SJSA1 (cell line): ENCODE measurements around the gene CBFA2T3. TPM values are rescaled to one million over a fixed set of nuclear protein-coding genes. Genes with fewer than 3 reads are reported as not detected.
"Not testable (repeated sequence)": the region's sequence is repeated elsewhere in the genome, so short reads cannot be mapped to it uniquely, and the experiment has no call there.

Experiments used
- DNase-seq, 2 experiments: peaks; one replicate each; pipeline ENCODE4 v3.0.0-alpha.2; 2015 to 2020; ENCODE audit warnings: low spot score in 2 of 2, low read depth in 1 of 2
- H3K27ac ChIP-seq: fragments of 250-450 bp; sonication (Bioruptor Pico); 2 replicates; pipeline ENCODE4 v1.5.1; 2020; ENCODE audit warnings: mild to moderate bottlenecking, moderate library complexity
- H3K27me3 ChIP-seq: fragments of 250-450 bp; sonication (Bioruptor Pico); replicated peaks from 2 replicates; pipeline ENCODE4 v1.5.1; 2020; ENCODE audit warnings: mild to moderate bottlenecking, moderate library complexity
- H3K36me3 ChIP-seq: fragments of 250-450 bp; sonication (Bioruptor Pico); 2 replicates; pipeline ENCODE4 v1.5.1; 2020; ENCODE audit warnings: mild to moderate bottlenecking
- H3K4me1 ChIP-seq: fragments of 250-450 bp; sonication (Bioruptor Pico); replicated peaks from 2 replicates; pipeline ENCODE4 v1.6.1; 2021; ENCODE audit warnings: mild to moderate bottlenecking
- H3K4me3 ChIP-seq: fragments of 250-450 bp; sonication (Bioruptor Pico); 2 replicates; pipeline ENCODE4 v1.5.1; 2020; ENCODE audit warnings: mild to moderate bottlenecking
- H3K9me3 ChIP-seq: fragments of 250-450 bp; sonication (Bioruptor Pico); replicated peaks from 2 replicates; pipeline ENCODE4 v1.5.1; 2020; ENCODE audit warnings: mild to moderate bottlenecking
- total RNA-seq: library from RNA; depleted of rRNA; stranded (reverse); fragments of >200 nt; shearing (Covaris generic); gene quantifications from 2 replicates; pipeline ENCODE4 v1.2.3, GENCODE V29; 2014

The CBFA2T3 gene
- total RNA-seq, 1 experiment from 2014 or later, result not detected

DNA sequence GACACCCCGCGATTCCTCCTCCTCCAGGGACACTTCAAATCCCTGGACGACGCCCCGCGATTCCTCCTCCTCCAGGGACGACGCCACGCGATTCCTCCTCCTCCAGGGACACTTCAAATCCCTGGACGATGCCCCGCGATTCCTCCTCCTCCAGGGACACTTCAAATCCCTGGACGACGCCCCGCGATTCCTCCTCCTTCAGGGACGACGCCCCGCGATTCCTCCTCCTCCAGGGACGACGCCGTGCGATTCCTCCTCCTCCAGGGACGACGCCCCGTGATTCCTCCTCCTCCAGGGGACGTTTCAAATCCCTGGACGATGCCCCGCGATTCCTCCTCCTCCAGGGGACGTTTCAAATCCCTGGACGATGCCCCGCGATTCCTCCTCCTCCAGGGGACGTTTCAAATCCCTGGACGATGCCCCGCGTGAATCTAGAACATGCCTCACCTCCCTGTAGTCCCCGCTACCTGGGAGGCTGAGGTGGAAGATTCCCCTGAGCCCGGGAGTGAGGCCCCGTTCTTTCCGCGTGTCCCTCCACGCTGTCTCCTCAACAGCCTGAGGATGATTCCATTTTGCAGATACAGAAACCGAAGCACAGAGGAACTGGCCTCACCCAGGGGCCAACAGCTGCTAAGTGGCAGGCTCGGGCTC is 87.2 kb downstream of the CBFA2T3 start:
- H3K27ac ChIP-seq, H3K9me3 ChIP-seq, H3K36me3 ChIP-seq, H3K4me3 ChIP-seq, DNase-seq, H3K27me3 ChIP-seq, H3K4me1 ChIP-seq: not testable (repeated sequence)

DNA sequence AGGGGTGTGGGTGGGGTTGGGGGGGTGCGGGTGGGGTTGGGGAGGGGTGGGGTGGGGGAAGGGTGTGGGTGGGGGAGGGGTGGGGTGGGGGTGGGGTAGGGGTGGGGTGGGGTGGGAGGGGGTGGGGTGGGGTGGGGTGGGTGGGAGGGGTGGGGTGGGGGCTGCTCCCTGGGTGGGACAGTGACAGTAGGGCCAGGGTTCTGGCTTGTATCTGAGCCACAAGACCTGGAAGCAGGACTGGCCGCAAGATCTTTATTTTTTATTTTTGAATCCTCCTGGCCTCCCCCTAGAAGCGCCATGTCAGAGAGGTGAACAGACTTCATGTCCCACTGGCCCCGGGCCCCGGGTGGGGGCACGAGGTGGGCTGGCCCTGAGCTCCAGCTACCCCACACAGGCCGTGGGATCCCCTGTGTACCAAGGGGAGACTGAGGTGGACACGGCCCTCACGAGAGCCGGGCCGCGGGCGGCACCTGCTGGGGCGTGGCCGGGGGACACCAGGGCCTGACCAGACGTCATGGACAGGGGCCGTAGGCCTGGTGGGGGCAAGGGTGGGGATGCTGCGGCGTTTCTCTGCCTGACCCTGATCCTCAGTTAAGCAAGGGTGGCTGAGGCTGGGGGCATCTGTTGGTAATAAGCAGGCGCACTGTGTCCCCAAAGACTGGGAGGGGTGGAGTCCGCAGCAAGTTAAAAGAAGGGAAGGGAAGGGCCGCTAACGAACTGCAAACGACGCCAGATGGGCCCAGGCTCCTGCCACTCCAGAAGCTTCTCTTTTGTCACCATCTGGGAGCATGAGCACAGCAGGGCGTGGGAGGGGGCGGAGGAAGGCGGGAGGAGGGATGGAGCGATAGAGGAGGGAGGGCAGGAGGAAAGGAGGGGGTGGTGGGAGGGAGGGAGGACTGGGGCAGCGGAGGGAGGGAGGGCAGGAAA is 88.3 kb downstream of the CBFA2T3 start:
- Histone ChIP-seq H3K9me3 (no peaks in the 10 kb centered on the region), H3K4me3 (no peak overlapping the region), H3K36me3 (no peaks in the 10 kb centered on the region), H3K27ac (no peak overlapping the region), H3K27me3 (no peaks in the 10 kb centered on the region), H3K4me1 (no peaks in the 10 kb centered on the region)
- DNase-seq, result no peak

DNA sequence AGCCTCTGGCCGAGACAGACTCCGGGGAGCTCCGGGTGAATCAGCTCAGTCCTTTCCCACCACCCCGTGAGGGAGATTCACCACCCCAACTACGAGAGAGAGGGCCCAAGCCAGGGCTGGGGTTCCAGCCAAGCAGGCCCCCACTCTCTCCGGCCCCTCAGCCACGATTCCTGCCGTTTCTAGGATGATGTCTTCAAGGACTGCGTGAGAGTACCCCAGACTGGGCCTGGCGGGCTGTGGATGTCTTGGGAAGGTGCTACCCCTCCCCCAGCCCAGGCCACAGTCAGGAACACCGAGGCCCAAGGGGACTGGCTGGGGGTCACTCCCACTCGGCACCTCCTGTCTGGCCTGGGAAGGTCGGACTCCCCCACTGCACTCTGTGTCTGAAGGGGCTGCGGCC is 89.0 kb downstream of the CBFA2T3 start:
- no peaks in the 10 kb centered on the region for H3K4me1 ChIP-seq
- H3K27me3 ChIP-seq, result no peaks in the 10 kb centered on the region
- H3K36me3 ChIP-seq, result no peaks in the 10 kb centered on the region
- no peak for DNase-seq
- H3K4me3 ChIP-seq, result no peak overlapping the region
- H3K9me3 ChIP-seq, result no peaks in the 10 kb centered on the region
- no peak overlapping the region for H3K27ac ChIP-seq

DNA sequence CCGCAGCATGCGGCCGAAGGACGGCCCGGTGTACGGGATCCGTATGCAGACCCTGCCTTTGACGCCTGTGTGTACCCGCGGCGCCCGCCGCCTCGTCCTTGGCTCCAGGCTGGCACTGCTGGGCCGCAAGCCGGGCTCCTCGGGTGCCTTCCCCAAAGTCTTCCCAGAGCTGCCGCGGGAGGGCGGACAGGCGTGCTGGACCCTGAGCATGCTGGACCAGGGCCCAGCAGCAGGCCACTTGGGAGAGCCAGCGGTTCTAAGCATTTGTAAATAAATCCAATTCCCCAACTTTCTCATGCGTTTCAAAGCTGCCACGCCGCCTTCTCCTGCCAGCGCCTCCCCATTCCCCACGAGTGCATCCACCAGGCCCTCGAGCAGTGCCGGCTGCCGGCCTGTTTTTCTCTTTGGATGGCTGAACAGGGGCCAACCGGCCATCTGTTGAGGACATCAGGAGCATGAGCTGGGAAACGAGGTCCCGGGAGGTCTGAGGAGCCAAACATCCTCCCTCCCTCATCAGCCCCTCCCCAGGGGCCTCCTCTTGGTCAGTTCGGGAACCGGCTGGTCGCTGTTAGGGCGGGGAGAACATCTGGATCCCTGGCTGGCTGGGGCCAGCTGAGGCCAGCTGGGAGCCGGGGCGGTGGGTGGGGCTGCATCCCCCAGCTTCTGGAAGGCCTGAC is 90.0 kb downstream of the CBFA2T3 start:
- H3K36me3 ChIP-seq, result no peaks in the 10 kb centered on the region
- H3K27me3 ChIP-seq, result no peaks in the 10 kb centered on the region
- no peak overlapping the region for H3K27ac ChIP-seq
- no peak overlapping the region for H3K4me3 ChIP-seq
- H3K4me1 ChIP-seq, result no peaks in the 10 kb centered on the region
- no peaks in the 10 kb centered on the region for H3K9me3 ChIP-seq
- DNase-seq, result no peak

DNA sequence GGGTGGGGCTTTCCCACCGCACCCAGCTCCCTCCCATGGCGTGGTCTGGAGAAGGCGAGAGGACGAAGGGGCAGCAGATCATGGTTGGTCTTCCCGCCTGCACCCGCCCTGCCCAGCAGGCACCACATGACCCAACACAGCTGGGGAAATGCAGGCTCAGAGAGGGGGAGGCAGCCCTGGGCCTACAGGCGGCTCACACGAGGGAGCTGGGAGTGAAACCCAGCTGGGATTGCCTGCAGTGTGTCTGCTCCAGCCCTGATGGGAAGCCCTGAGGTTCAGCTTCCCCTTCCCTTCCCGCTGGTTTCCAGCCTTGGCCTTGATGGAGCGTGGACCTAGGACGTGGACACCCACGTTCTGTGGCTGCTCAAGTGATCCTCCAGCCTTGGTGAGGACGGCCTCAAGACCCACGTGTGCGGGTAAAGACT is 90.6 kb downstream of the CBFA2T3 start:
- H3K4me1 ChIP-seq, result no peaks in the 10 kb centered on the region
- no peaks in the 10 kb centered on the region for H3K9me3 ChIP-seq
- no peak overlapping the region for H3K27ac ChIP-seq
- H3K27me3 ChIP-seq, result no peaks in the 10 kb centered on the region
- no peak for DNase-seq
- H3K36me3 ChIP-seq, result no peaks in the 10 kb centered on the region
- no peak overlapping the region for H3K4me3 ChIP-seq

DNA sequence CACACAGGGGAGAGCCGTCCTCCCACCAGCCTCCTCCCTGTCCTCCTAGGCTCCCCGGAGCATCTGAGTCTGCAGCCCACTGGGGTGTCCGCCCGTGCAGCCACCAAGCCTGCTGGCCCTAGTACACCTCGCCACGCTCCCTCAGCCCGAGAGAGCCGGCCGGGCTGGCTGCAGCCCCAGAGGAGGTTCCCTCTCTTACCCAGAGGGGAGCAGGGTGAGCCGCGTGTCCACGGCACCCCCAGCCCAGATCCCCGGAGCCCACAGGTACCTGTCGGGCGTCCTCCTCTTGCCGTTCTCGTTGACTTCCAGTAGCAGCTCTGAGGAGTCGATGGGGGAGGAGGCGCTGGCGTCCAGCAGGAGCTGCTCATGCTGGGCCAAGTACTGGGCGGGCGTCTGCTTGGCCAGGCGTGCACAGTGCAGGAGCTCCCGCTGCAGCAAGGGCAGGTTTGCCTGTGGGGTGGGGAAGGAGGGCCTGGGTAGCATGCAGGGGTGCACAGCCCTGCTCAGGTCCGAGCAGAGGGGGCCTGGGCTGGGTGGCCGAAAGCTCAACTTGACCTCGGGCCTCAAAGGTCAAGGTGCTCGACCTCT is 91.2 kb downstream of the CBFA2T3 start:
- DNase-seq, result no peak

DNA sequence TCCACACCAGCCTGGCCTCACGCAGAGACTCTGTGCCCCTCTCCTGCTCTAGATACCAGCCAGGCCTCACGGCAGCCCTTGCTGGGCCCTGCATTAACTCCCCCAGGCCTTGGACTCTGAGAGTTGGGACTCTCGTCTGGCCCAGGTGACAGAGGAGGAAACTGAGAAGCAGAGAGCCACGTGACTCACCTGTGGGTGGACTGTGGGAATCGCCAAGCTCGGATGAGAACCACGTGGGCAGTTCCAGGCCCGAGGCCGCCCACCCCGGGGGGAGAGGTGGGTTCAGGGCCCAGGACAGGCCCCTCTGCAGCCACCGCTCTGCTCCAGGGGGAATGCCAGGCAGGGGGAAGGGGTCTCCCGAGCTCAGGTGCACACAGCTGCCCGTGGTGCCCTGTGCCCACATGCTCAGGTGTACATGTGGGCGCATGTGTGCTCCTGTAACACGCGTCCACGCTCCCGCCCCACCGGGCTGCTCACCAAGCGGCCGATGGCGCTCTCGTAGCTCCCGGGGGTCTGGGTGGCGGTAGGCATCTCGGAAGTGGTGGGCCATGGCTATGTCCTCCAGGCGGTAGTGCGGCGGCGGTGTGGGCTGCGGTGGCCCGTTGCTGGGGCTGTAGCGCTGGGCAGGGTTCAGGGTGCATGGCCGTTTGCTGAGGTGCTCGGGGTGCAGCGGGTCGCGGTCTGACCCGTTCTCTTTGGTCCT is 92.3 kb downstream of the CBFA2T3 start:
- H3K27me3 ChIP-seq, result peaks cover 6% of the 10 kb centered on the region; the same call in 1 of the 2 replicates
- no peaks in the 10 kb centered on the region for H3K9me3 ChIP-seq
- no peaks in the 10 kb centered on the region for H3K4me1 ChIP-seq
- H3K36me3 ChIP-seq, result no peaks in the 10 kb centered on the region
- DNase-seq, result no peak
- no peak overlapping the region for H3K4me3 ChIP-seq
- no peak overlapping the region for H3K27ac ChIP-seq

More for the DNA sequence above, 91.2 kb downstream of the CBFA2T3 start:
- no peaks in the 10 kb centered on the region for H3K4me1 ChIP-seq
- H3K27ac ChIP-seq, result no peak overlapping the region
- no peak overlapping the region for H3K4me3 ChIP-seq
- no peaks in the 10 kb centered on the region for H3K36me3 ChIP-seq
- H3K9me3 ChIP-seq, result no peaks in the 10 kb centered on the region
- no peaks in the 10 kb centered on the region for H3K27me3 ChIP-seq

DNA sequence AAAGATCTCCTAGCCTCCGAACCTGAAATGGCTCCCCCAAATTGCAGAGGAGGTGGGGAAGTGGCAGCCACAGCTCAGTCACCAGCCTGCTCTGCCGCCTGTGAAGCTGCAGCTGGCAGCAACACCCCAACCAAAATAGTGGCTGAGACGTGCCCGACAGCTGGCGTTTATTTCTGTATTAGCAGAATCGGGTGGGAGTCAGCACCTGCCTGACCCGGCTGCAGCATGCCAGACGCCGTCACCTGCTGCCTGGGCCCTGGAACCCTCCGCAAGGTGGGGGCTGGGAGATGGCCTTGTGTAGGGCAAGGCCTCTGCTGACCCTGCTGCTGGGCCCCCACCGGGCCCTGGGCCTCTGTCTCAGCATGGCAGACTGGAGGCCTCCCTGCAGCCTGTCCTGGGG is 93.1 kb downstream of the CBFA2T3 start:
- Histone ChIP-seq H3K4me1 (no peaks in the 10 kb centered on the region), H3K27ac (no peak overlapping the region), H3K9me3 (no peaks in the 10 kb centered on the region), H3K27me3 (peaks cover 7% of the 10 kb centered on the region; the same call in 1 of the 2 replicates), H3K4me3 (no peak overlapping the region), H3K36me3 (no peaks in the 10 kb centered on the region)
- no peak for DNase-seq

DNA sequence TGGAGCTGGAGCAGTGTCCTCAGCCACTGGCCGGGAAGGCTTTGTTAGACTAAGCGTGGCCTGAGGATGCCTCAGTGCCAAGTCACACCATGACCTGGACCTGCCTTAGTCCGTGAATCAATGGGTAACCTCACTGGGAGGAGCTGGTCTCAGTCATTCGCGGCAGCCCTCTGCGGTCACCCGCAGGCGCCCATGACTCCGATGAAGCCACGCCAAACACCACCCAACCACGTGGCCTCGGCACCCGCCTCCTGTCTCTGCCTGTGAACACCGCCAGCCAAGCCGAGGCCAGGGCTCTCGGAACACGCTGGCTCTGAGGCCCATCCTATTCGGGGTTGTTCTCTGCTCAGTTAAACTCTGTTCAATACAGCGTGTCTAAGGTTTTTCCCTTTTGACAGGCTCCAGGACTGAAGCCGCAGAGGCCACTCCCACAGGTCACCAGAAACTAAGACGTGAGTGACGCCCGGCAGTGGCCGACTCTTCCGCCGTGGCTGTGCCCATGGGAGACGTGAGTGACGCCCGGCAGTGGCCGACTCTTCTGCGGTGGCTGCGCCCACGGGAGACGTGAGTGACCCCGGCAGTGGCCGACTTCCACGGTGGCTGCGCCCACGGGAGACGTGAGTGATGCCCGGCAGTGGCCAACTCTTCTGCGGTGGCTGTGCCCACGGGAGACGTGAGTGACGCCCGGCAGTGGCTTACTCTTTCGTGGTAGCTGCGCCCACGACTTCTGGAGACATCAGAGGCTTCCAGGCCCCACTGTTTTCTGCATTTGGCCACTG is 93.7 kb downstream of the CBFA2T3 start:
- Histone ChIP-seq H3K27ac (no peak overlapping the region), H3K36me3 (no peaks in the 10 kb centered on the region), H3K27me3 (peaks cover 11% of the 10 kb centered on the region; the same call in 1 of the 2 replicates), H3K9me3 (no peaks in the 10 kb centered on the region), H3K4me1 (no peaks in the 10 kb centered on the region), H3K4me3 (no peak overlapping the region)
- DNase-seq, result no peak

DNA sequence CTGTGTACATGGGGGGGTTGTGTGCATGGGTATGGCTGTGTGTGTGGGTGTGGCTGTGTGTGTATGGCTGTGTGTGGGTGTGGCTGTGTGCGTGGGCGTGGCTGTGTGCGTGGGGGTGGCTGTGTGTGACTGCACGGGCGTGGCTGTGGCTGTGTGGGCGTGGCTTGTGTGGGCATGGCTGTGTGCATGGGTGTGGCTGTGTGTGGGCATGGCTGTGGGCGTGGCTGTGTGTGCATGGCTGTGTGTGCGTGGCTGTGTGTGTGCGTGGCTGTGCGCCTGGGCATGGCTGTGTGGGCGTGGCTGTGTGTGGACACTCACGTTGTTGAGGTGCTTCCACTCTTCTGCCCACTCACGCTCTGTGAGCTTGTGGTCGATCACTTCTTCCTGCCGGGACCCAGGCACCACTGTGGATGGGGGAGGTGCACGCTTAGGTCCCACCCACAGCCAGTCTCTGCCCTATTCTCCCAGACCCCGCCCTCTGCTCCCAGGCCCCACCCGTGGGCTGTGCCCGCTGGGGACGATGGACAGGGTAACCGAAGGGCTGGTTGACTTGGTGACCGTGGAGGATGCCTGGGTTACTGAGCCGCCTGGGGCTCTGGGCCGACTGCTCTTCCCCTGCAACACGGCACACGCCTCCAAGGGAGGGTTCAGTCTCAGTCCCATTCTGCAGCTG is 94.5 kb downstream of the CBFA2T3 start:
- H3K36me3 ChIP-seq, result no peaks in the 10 kb centered on the region
- H3K4me3 ChIP-seq, result no peak overlapping the region
- H3K27ac ChIP-seq, result no peak overlapping the region
- no peaks in the 10 kb centered on the region for H3K4me1 ChIP-seq
- no peak for DNase-seq
- H3K9me3 ChIP-seq, result no peaks in the 10 kb centered on the region
- peaks cover 18% of the 10 kb centered on the region; the same call in 1 of the 2 replicates for H3K27me3 ChIP-seq

DNA sequence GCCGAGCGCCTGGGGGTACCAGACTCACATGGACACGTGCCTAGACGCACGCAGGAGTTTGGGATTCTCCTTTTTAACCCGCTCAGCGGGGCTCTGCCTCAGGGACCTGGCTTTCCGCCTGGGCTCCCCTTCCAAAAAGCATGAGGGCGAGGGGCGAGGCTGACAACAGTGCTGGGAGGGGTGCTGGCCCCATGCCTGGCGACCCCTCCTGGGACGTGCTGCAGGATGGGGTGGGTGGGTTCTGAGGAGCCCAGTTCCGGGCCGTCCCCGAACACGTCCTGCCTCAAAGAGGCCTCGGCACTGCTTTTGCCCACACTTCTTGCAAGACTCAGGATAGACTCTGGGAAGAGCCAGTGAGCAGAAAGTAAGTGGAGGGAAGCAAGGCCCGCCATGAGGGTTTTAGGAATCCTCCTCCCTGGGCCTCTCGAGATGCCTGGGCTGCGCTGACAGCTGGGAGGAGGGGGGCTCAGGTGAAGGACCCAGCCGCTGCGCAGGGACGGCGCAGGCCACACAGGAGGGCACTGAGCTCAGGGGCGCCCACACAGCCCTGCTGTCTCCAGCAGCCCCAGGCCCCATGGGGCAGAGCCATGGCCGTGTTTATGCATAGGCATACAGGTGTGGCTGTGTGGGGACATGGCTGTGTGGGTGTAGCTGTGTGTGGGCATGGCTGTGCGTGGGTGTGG is 95.2 kb downstream of the CBFA2T3 start:
- Histone ChIP-seq H3K4me1 (peaks cover 6% of the 10 kb centered on the region), H3K9me3 (no peaks in the 10 kb centered on the region)

More for the DNA sequence above, 95.2 kb downstream of the CBFA2T3 start:
- no peaks in the 10 kb centered on the region for H3K36me3 ChIP-seq
- DNase-seq, result no peak
- peaks cover 24% of the 10 kb centered on the region for H3K27me3 ChIP-seq
- no peak overlapping the region for H3K4me3 ChIP-seq
- H3K27ac ChIP-seq, result no peak overlapping the region
